ENCODE results near the gene RNASEL. TPM values are rescaled to one million over a fixed set of nuclear protein-coding genes. Genes with fewer than 3 reads are reported as not detected.

The RNASEL gene
- total RNA-seq, 1 donor from 2014 or later = 3.5 TPM

DNA sequence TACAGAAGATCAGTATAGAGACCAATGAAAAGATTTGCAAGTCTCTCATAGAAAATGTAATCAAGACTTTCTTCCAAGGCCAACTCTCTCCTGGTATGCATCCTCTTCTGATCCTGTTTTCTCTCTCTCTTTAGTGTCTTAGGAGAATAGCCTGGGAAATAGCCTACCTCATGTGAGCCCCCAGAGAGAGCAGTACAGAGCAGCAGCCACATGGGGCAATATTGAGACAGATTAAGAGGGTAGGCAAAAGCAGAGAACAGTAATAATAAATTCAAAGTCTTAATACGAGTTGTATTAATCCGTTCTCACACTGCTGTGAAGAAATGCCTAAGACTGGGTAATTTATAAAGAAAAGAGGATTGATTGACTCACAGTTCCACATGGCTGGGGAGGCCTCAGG is 61.4 kb downstream of the RNASEL start:
- Histone ChIP-seq H3K36me3 (no peaks in the 10 kb centered on the region), H3K4me3 (no peak overlapping the region), H3K9me3 (replicated peaks) (peaks cover 57% of the 10 kb centered on the region), H3K4me1 (no peaks in the 10 kb centered on the region), H3K27ac (replicated peaks) (no peak overlapping the region), H3K27me3 (ENCODE audit: low read depth) (peaks cover 13% of the 10 kb centered on the region)
- TF ChIP-seq, protein P1, sequence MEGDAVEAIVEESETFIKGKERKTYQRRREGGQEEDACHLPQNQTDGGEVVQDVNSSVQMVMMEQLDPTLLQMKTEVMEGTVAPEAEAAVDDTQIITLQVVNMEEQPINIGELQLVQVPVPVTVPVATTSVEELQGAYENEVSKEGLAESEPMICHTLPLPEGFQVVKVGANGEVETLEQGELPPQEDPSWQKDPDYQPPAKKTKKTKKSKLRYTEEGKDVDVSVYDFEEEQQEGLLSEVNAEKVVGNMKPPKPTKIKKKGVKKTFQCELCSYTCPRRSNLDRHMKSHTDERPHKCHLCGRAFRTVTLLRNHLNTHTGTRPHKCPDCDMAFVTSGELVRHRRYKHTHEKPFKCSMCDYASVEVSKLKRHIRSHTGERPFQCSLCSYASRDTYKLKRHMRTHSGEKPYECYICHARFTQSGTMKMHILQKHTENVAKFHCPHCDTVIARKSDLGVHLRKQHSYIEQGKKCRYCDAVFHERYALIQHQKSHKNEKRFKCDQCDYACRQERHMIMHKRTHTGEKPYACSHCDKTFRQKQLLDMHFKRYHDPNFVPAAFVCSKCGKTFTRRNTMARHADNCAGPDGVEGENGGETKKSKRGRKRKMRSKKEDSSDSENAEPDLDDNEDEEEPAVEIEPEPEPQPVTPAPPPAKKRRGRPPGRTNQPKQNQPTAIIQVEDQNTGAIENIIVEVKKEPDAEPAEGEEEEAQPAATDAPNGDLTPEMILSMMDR (IDR thresholded peaks at IDR 0.05; ENCODE audit: borderline replicate concordance) = no peak
- intact Hi-C loops (cut with micrococcal nuclease) = no loop called here
- no peak for DNase-seq

DNA sequence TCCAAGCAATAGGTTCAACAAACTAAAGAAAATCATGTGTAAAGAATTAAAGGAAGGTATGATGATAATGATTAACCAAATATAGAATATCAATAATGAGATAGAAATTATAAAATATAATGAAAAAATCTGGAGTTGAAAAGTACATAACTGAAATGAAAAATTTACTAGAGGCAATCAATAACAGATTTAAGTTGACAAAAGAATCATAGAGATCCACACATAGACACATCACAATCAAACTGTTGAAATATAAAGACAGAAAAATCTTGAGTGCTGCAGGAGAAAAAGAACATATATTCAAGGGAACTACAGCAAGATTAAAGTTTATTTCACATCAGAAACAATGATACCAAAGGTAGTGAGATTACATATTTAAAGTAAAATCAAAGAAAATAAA is 63.7 kb downstream of the RNASEL start:
- Histone ChIP-seq H3K9me3 (replicated peaks) (peaks cover 57% of the 10 kb centered on the region), H3K4me3 (no peak overlapping the region), H3K27ac (replicated peaks) (no peak overlapping the region), H3K4me1 (no peaks in the 10 kb centered on the region), H3K27me3 (ENCODE audit: low read depth) (peaks cover 23% of the 10 kb centered on the region), H3K36me3 (no peaks in the 10 kb centered on the region)
- intact Hi-C loops (cut with micrococcal nuclease) = no loop called here
- DNase-seq = no peak
- TF ChIP-seq, protein P1 (IDR thresholded peaks at IDR 0.05; ENCODE audit: borderline replicate concordance) = no peak

Other genes with a start within 250 kb of the RNASEL start
- 368 TPM for gene GLUL, start 197.5 kb downstream of the RNASEL start, total RNA-seq
- gene TEDDM1, start 188.6 kb downstream of the RNASEL start, total RNA-seq = not detected
- not detected for gene RGSL1, start 139.1 kb downstream of the RNASEL start, total RNA-seq
- 0.88 TPM for gene RGS16, start 15.1 kb upstream of the RNASEL start, total RNA-seq
- 0.05 TPM for gene RGS8, start 95.3 kb upstream of the RNASEL start, total RNA-seq
- 5.3 TPM for gene NPL, start 200.5 kb upstream of the RNASEL start, total RNA-seq

All from left ventricle myocardium inferior (tissue), 1 donor.